Suppressor macrophage (primary cell): ENCODE data around the gene SPDYE6.
"Not testable (repeated sequence)": the region's sequence is repeated elsewhere in the genome, so short reads cannot be mapped to it uniquely, and the experiment has no call there.

Experiments
- DNase-seq, 4 experiments: peaks; one replicate each; pipeline ENCODE4 v3.0.0-alpha.2; 2020 to 2022

SPDYE6 gene

GRCh38 chr7:102363549-102364393 lies 7.5 kb upstream of the SPDYE6 start:
- DNase-seq: peak; percentile 96 to 98 (median 98)

- not testable (repeated sequence) for DNase-seq
These were observed 9.3 kb downstream of the SPDYE6 start for GRCh38 chr7:102346983-102347382.

GRCh38 chr7:102340599-102341368 lies 15.5 kb downstream of the SPDYE6 start:
- not testable (repeated sequence) for DNase-seq

GRCh38 chr7:102337420-102337819 lies 18.8 kb downstream of the SPDYE6 start:
- DNase-seq: not testable (repeated sequence)

GRCh38 chr7:102337002-102337401 lies 19.2 kb downstream of the SPDYE6 start:
- not testable (repeated sequence) for DNase-seq

- not testable (repeated sequence) for DNase-seq
These were observed 20.7 kb downstream of the SPDYE6 start for GRCh38 chr7:102335574-102335973.

GRCh38 chr7:102330666-102331460 lies 25.4 kb downstream of the SPDYE6 start:
- DNase-seq: not testable (repeated sequence)

GRCh38 chr7:102329366-102329765 lies 26.9 kb downstream of the SPDYE6 start:
- DNase-seq: peak in 3 of 4 experiments; percentile 24 to 28 (median 26)

- DNase-seq: not testable (repeated sequence)
These were observed 27.4 kb downstream of the SPDYE6 start for GRCh38 chr7:102328863-102329262.

- DNase-seq: not testable (repeated sequence)
These were observed 29.1 kb downstream of the SPDYE6 start for GRCh38 chr7:102327183-102327582.

GRCh38 chr7:102326157-102326889 lies 29.9 kb downstream of the SPDYE6 start:
- DNase-seq: no peak

GRCh38 chr7:102325106-102325505 lies 31.1 kb downstream of the SPDYE6 start:
- not testable (repeated sequence) for DNase-seq

GRCh38 chr7:102323914-102324195 lies 32.4 kb downstream of the SPDYE6 start:
- no peak for DNase-seq

GRCh38 chr7:102322202-102322715 lies 34.0 kb downstream of the SPDYE6 start:
- no peak for DNase-seq

- peak in 3 of 4 experiments; percentile 19 to 33 (median 20) for DNase-seq
These were observed 34.7 kb downstream of the SPDYE6 start for GRCh38 chr7:102321351-102322201.

GRCh38 chr7:102320601-102321350 lies 35.5 kb downstream of the SPDYE6 start:
- no peak for DNase-seq

- DNase-seq: no peak
These were observed 36.1 kb downstream of the SPDYE6 start for GRCh38 chr7:102320181-102320580.

- no peak for DNase-seq
These were observed 36.6 kb downstream of the SPDYE6 start for GRCh38 chr7:102319671-102320070.

GRCh38 chr7:102318482-102318971 lies 37.7 kb downstream of the SPDYE6 start:
- no peak for DNase-seq
